HL-60 (cell line): Measurements from ENCODE around the gene LDB2.

Experiments used
- DNase-seq, 2 experiments: peaks; one replicate each; pipeline ENCODE4 v3.0.0-alpha.2; 2010 to 2020; ENCODE audit warnings: low read depth in 1 of 2, low spot score in 1 of 2
- H3K27ac ChIP-seq: fragments of 250-450 bp; sonication (Bioruptor Pico); replicated peaks from 2 replicates; pipeline ENCODE4 v1.5.1; 2020; ENCODE audit warnings: mild to moderate bottlenecking, moderate library complexity
- H3K27me3 ChIP-seq: fragments of 250-450 bp; sonication (Bioruptor Pico); 2 replicates; pipeline ENCODE4 v1.5.1; 2021; ENCODE audit warnings: mild to moderate bottlenecking, moderate library complexity; ENCODE audit not compliant: insufficient read depth, poor library complexity, severe bottlenecking
- H3K4me3 ChIP-seq: replicated peaks from 2 replicates; pipeline ENCODE4 v1.5.1; 2011; ENCODE audit warnings: mild to moderate bottlenecking, control low read depth, low read length; ENCODE audit not compliant: insufficient read depth
- GABPA ChIP-seq: IDR thresholded peaks from 2 replicates; pipeline ENCODE4 v1.6.1; 2012; ENCODE audit warnings: low read depth
- POLR2AphosphoS5 ChIP-seq: IDR thresholded peaks from 2 replicates; pipeline ENCODE4 v1.6.1; 2012; ENCODE audit warnings: low read depth
- SPI1 ChIP-seq: IDR thresholded peaks from 2 replicates; pipeline ENCODE4 v1.6.1; 2012; ENCODE audit warnings: low read depth, mild to moderate bottlenecking, borderline replicate concordance
- TF ChIP-seq, protein P1 (sequence below): IDR thresholded peaks from one replicate; pipeline ENCODE4 v1.5.1; 2011; ENCODE audit warnings: low read length, control low read depth, inconsistent platforms; ENCODE audit not compliant: insufficient read depth
- TF ChIP-seq, protein P2 (sequence below): IDR thresholded peaks from 2 replicates; pipeline ENCODE4 v1.6.1; 2012; ENCODE audit warnings: low read depth; ENCODE audit not compliant: insufficient replicate concordance

Gene LDB2

DNA sequence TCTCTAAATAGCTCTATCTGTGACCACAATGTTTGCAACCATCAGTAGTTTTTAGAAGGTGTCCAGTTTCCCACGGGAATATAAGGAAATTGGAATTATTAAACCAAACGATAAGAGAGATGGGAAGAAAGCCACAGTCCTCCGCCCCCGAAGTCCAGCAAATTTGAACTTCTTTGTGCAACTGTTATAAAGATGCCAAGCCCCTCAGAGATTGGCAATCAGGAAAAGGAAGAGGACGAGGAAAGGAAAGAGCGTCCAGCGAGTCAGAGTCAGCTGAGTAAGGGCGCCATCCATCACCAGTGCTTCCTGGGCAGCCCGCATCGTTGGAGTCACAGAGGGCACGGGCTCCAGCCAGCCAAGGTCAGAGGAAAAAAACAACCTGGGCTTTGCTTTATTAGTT, 35.7 kb downstream of the LDB2 start:
- TF ChIP-seq, protein P1, sequence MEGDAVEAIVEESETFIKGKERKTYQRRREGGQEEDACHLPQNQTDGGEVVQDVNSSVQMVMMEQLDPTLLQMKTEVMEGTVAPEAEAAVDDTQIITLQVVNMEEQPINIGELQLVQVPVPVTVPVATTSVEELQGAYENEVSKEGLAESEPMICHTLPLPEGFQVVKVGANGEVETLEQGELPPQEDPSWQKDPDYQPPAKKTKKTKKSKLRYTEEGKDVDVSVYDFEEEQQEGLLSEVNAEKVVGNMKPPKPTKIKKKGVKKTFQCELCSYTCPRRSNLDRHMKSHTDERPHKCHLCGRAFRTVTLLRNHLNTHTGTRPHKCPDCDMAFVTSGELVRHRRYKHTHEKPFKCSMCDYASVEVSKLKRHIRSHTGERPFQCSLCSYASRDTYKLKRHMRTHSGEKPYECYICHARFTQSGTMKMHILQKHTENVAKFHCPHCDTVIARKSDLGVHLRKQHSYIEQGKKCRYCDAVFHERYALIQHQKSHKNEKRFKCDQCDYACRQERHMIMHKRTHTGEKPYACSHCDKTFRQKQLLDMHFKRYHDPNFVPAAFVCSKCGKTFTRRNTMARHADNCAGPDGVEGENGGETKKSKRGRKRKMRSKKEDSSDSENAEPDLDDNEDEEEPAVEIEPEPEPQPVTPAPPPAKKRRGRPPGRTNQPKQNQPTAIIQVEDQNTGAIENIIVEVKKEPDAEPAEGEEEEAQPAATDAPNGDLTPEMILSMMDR, result no peak
- TF ChIP-seq SPI1, result no peak
- TF ChIP-seq GABPA, result no peak
- TF ChIP-seq, protein P2, sequence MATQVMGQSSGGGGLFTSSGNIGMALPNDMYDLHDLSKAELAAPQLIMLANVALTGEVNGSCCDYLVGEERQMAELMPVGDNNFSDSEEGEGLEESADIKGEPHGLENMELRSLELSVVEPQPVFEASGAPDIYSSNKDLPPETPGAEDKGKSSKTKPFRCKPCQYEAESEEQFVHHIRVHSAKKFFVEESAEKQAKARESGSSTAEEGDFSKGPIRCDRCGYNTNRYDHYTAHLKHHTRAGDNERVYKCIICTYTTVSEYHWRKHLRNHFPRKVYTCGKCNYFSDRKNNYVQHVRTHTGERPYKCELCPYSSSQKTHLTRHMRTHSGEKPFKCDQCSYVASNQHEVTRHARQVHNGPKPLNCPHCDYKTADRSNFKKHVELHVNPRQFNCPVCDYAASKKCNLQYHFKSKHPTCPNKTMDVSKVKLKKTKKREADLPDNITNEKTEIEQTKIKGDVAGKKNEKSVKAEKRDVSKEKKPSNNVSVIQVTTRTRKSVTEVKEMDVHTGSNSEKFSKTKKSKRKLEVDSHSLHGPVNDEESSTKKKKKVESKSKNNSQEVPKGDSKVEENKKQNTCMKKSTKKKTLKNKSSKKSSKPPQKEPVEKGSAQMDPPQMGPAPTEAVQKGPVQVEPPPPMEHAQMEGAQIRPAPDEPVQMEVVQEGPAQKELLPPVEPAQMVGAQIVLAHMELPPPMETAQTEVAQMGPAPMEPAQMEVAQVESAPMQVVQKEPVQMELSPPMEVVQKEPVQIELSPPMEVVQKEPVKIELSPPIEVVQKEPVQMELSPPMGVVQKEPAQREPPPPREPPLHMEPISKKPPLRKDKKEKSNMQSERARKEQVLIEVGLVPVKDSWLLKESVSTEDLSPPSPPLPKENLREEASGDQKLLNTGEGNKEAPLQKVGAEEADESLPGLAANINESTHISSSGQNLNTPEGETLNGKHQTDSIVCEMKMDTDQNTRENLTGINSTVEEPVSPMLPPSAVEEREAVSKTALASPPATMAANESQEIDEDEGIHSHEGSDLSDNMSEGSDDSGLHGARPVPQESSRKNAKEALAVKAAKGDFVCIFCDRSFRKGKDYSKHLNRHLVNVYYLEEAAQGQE, result no peak
- TF ChIP-seq POLR2AphosphoS5, result no peak
- no peak overlapping the region for H3K27ac ChIP-seq
- no peaks in the 10 kb centered on the region for H3K27me3 ChIP-seq
- H3K4me3 ChIP-seq, result no peak overlapping the region
- no peak for DNase-seq

DNA sequence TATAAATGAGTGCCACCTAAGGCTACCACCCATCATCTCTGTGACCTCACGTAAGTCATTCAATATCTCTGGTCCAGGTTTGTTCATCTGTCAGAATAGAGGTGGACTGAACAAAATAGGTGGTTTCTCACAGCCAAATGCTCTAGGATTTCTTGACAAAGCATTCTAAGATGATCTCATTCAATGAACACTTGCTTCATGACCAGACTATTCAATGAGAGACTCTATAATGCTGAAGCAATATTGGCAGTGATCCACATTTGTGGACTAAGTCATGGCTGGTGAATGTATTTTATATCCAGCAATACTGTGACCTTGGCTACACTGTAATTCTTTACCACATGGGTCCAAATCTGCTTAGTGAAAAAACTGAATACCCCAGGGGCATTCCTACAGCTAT, 37.9 kb downstream of the LDB2 start:
- no peak for TF ChIP-seq POLR2AphosphoS5
- TF ChIP-seq SPI1, result no peak
- TF ChIP-seq, protein P2, result no peak
- no peak for TF ChIP-seq GABPA
- TF ChIP-seq, protein P1, result no peak
- no peak for DNase-seq
- no peak overlapping the region for H3K4me3 ChIP-seq
- no peak overlapping the region for H3K27ac ChIP-seq
- H3K27me3 ChIP-seq, result no peaks in the 10 kb centered on the region

DNA sequence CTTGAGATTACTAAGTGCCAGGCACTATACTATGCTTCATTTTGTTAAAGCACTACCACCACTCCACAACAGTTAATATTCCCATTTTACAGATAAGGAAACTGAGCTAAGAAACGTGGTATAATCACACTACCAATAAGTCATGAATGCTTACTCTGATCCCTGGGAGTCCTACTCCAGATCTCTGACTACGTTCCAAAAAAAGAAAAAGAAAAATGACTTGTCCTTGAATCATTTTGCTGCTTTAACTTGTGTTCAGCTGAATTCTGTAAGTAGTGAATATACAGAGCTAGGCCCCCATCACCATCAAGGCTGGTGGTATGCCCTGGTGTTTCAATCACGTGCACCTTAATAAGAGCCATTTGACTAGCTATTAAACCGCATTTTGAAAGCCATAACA, 39.4 kb downstream of the LDB2 start:
- TF ChIP-seq POLR2AphosphoS5, result no peak
- TF ChIP-seq, protein P2, result no peak
- no peak for TF ChIP-seq GABPA
- TF ChIP-seq SPI1, result no peak
- TF ChIP-seq, protein P1, result no peak
- no peaks in the 10 kb centered on the region for H3K27me3 ChIP-seq
- no peak overlapping the region for H3K4me3 ChIP-seq
- H3K27ac ChIP-seq, result no peak overlapping the region
- no peak for DNase-seq
